ENCODE measurements around the gene IFITM10.

Gene IFITM10

DNA sequence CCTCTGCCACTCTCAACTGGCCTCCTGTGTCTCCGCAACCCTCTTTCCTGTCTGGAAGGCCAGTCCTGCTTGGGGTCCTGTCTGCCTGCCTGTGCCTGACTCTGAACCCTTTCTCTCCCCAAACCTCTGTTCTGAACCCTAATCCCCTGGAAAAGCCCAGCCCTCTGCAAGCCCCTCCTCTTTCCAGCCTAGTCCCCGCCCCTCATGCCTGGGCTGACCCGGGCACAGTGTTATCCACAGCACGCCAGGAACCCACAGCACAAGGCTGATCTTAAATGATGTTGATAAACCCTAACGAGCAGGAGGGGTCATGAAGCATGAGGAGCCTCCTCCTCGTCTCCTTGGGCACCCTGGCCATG, at the start of gene IFITM10:
Gene IFITM10 (minus strand): TSS at position 115 of the 359 bp plus-strand sequence. CDS start 153 bp downstream, outside the sequence.
- DNase-seq, result no peak

DNA sequence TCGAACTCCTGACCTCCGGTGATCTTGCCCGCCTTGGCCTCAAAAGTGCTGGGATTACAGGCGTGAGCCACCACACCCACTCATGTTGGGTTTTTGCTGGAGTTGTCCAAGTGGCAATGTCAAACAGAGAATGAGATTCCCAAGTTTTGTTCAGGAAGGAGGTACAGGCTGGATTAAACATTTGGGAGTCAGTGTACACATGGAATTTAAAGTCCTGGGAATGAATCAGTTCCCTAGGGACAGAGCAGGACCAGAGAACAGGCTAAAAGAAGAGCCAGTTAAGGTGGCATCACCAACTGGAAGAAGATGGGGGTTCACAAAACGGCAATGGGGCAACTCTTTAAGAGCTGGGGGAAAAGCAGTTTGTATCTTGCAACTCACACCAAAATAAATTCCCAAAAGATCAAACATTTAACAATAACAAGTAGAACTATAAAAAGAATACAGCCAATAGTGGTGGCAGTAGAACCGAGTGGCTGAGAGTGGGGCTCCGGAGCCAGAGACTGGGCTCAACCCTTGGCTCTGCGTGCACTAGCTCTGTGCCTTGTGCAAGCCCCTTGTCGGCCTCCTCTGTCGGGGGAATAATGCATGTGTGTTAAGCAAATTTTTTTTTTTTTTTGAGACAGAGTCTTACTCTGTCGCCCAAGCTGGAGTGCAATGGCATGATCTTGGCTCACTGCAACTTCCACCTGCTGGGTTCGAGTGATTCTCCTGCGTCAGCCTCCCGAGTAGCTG, 47.2 kb upstream of the IFITM10 start:
- no peak for DNase-seq

DNA sequence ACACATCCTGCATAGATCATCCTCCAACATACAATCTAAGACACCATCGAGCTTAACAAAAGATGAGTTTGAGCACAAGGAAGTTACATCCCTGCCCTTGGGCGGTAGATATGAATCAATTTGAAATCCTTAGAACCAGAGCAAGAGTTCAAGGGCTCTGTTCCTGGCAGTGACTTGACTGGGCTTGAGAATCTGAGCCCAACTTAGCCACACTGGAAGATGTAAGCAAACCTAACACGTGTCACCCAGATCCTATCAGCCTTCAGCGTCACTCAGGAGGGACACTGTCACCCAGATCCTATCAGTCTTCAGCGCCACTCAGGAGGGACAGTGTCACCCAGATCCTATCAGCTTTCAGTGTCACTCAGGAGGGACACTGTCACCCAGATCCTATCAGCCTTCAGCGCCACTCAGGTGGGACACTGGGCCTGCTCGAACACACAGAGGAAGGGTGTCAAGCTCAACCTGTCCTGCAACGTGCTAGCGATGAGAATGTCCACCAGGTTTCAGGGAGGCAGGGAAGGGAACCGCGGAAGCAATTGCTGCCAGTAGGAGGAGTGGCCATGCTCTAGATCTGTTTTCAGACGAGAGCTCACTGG, 46.1 kb upstream of the IFITM10 start:
- no peak for DNase-seq

DNA sequence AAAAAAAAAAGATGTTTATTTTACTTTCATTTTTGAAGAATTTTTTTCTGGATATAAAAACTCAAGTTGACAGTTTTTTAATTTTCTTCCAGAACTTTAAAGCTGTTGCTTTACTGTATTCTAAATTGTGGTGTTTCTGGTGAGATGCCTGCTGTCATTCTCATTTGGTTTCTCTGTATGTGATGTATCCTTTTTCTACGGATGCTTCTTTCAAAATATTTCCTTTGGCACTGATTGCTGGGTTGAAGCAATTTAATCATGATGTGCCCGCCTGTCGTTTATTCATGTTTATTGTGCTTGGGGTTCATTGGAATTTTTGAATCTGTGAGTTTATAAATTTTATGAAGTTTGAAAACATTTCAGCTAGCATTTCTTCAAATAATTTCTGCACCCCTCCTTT, 42.7 kb upstream of the IFITM10 start:
- no peak for DNase-seq

DNA sequence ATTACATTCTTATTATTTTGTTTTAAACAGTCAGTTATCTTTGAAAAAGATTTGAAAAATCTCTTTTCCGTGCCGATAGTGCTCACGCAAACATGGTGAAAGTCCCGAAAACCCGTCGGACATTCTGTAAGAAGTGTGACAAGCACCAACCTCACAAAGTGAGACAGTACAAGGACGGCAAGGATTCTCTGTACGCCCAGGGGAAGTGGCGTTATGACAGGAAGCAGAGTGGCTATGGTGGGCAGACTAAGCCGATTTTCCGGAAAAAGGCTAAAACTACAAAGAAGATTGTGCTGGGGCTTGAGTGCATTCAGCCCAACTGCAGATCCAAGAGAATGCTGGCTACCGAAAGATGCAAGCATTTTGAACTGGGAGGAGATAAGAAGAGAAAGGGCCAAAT, 42.1 kb upstream of the IFITM10 start:
- DNase-seq, result no peak

DNA sequence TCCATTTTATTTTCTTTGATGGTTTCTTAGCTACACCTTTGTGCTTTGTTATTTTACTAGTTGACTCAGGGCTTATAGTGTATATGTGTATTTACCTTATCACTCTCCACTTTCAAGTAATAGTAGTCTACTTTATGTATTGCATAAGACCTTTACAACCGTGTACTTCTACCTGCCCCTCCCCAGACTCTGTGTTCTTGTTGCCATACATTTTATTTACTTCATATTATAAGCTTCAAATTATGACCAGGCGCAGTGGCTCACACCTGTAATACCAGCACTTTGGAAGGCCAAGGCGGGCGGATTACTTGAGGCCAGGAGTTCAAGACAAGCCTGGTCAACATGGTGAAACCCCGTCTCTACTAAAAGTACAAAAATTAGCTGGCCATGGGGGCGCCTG, 41.5 kb upstream of the IFITM10 start:
- DNase-seq, result no peak

DNA sequence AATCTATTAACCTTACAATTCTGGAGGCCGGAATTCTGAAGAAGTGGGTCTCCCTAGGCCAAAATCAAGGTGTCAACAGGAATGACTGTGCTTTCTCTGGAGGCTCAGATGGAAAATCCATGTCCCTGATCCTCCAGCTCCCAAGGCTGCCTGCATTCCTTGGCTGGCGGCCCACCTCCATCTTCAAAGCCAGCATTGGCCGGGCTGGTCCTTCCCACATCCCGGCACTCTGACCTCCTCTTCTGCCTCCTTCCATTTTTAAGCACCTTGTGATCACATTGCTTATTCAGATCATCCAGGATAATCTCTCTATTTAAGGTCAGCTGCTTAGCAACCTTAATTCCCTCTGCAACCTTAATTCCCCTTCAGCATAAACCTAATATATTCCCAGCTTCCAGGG, 36.1 kb upstream of the IFITM10 start:
- peak in 1 of 2 experiments; percentile 35 for DNase-seq

DNA sequence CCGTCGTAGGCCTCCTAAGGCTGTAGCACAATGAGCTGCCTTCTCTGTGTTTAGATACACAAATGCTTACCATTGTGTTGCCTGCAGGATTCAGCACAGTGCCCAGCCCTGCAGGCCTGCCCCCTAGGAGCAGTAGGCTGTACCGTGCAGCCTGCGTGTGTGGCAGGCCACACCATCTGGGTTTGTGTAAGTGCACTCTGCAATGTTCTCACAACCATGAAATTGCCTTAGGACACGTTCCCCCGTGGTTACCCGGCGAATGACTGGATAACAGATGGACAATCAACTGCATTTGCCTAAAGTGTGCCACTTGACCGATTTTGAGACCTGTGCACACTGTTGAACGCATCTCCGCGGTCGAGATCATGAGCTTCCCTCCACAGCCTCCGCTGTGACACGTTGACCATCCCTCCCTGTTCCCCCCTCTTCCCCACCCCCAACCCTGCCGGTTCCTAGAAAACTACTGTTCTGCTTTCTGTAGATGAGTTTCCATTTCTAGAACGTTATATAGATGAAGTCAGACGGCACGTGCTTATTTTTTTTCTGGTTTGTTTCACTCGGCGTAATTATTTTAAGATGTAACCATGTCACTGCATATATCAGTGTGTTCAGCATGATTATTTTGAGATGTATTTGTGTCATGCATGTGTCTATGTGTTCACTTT, 35.5 kb upstream of the IFITM10 start:
- DNase-seq, result peak; percentile 56 to 80

DNA sequence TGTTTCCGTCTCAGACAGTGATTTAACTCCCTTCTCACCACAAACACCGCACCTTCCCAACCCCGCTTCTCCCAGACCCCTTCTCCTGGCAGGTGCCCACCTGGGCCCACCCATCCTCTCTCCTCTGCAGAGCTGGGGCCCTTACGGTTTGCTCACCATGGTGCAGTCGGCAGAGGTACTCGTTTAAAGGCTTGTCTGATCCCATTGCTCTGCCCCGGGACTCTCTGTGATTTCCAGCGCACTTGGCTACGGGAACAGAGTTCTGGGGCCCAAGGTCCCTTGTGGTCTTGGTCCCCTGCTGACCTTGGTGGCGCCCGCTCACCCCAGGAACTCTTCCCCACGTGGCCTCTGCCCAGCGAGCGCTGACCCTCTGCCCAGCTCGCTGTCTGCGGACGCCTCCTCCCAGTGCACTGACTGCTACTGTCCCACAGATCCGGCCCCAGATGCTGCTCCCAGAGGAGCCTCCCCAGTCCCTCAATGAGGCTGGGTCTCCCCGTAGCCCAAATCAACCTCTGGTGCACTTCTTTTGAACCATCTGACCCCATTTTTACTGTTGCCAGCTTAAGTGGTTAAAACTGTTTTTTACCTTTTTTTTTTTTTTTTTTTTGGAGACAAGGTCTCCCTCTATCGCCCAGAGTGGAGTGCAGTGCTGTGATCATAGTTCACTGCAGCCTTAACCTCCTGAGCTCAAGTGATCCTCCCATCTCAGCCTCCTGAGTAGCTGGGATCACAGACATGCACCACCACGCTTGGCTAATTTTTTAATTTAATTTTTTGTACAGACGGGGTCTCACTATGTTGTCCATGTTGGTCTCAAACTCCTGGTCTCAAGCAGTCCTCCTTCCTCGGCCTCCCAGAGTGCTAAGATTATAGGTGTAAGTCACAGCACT, 34.6 kb upstream of the IFITM10 start:
- no peak for DNase-seq

DNA sequence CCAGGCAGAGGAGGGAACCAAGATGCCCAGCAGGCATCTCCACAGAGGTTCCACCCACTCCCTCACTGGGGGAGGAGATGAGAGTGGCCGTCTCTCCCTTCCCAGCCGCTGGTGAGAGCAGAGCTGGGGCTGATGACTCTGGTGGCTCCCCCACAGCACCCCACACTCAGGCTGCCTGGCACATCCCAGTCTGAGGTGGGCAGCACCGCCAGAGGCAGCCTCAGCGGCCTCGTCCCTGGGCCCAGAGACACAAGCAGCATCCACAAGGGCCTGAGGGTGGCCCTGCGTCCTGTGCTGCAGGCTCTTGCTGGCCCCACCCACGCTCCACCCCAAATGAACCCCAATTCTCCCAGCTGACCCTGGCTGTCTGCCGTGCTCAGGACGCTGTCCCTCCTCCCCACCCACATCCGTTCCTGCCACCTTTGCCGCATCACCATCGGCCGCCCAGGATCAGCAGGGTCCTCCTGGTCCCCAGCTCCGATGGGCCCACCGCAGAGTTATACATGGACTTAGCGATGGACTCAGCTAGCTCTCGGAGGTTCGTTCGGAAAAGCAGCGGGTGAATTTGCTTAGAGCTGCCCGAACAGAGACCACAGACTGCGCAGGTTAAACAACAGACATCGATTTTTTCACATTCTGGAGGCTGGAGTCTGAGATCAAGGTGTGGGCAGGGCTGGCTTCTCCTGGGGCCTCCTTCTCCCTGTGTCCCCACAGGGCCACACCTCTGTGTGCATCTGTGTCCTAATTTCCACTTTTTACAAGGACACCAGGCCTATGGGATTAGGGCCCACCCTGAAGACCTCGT, 33.5 kb upstream of the IFITM10 start:
- no peak for DNase-seq

DNA sequence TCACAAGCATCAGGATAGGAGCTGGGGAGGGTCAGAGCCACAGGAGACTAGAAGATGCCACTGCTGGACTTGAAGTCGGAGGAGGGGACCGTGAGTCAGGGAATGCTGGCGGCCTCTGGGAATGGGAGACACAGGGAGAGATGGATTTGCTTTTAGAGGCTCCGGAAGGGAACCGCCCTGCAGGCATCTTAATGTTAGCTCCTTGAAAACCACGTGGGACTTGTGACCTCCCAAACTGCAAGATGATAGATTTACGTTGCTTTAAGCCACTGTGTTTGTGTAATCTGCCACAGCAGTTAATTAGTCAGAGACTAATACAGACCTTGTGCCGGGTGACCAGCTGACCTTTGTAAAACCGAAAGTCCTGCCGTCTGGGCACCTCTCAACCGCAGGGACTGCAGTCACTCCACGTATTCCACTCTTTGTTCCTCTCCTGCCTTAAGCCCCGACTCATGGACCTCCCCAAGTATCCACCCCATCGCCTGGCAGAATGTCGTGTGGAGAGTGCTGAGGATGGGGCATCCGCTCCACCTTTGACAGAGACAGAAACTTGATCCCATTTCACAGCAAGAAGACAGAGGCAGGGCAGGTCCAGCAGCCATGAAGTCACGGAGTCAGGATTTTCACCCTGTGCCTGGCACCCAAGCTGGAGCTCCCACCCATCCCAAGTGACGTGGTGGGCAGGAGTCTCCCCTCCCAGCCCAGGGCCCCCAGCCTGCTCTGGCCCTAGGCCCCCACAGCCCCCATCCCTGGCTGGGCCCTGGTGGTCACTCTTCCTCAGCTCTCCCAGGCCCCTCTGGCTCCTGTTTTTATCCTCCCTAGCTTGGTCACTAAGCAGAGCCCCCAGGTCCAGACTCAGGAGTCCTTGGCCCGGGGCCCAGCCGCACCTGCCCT, 32.7 kb upstream of the IFITM10 start:
- DNase-seq, result no peak

DNA sequence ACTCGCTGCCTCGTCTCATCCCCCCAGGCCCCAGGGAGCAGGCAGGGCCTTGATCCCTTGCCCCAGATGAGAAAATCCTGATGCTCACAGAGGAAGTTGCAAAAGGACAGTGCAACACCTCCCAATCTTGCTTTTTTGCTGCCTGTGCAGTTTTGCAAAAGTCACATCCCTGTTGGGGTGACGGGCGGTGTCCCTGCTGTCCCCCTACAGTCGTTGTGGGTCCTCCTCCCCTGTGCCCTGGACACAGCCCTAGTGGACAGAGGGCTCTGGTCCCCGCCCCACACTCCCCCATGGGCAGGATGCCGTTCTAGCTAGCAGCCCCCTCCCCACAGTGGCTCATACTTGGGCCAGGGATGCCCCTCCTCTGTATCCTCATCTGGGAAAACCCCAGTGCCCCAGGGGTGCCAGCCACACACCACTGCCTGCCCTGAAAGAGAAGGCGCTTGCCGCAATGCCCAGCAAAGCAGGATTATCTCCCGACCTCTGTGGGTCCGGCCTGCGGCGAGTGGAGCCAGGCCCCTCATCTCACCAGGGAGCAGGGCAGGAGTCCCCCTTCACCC, 31.7 kb upstream of the IFITM10 start:
- DNase-seq, result no peak

DNA sequence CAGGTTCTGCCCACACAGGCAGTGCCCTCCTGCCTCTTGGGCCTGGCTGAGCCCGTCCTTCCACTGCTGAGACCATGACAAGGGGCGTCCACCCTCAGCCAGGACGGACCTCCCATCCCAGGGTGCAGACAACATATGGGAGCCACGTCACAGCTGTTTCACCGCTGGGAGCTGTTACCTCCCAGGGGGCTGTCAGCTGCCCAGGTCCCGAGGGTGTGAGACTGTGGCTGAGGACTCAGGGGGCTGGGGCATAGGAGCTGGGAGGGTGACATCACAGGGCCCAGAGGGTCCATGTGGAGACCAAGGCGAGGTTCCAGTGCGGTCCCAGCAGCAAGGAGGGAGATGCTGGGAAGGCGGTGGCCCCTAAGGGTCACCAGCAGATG, 31.2 kb upstream of the IFITM10 start:
- no peak for DNase-seq

DNA sequence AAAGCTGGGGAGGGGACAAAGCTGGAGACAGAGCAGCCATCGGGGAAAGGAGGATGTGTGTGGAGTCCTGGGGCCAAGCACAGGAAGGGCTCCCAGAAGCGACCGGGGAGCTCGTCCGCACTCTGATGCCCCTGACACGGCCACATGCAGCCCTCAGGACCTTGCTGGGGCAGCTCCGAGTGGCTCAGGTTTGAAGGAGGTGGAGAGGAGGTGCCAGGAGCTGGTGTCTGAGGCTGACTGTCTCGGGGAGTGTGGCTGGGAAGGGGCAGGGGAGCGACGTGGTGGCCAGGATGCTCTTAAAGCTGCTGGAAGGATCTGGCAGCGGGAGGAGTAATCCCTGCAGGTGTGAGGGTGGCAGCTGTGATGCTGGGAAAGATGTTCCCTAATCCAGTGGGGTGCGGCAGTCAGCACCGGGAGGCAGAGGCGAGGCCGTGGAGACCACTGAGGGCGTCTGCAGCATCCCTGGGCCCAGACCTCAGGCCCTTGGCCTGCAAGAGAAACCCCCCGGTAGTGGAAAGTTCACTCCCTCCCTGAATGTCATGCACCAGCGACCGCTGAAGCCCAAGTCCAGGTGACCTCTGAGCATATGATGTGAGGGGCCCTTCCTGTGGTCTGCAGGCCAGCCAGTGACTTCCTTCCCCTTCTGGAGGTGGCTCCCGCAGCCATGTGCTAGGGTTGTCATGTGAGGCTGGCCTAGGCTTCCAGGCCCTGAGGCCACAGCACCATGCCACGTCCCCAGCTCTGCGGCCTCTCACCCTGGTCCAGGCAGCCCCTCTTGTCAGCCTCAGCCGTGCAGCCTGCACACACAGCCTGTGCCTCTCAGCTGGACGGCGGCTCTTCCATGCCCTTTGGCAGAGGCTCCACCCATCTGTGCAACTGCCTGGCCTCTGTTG, 30.6 kb upstream of the IFITM10 start:
- peak in 1 of 2 experiments; percentile 31 for DNase-seq

DNA sequence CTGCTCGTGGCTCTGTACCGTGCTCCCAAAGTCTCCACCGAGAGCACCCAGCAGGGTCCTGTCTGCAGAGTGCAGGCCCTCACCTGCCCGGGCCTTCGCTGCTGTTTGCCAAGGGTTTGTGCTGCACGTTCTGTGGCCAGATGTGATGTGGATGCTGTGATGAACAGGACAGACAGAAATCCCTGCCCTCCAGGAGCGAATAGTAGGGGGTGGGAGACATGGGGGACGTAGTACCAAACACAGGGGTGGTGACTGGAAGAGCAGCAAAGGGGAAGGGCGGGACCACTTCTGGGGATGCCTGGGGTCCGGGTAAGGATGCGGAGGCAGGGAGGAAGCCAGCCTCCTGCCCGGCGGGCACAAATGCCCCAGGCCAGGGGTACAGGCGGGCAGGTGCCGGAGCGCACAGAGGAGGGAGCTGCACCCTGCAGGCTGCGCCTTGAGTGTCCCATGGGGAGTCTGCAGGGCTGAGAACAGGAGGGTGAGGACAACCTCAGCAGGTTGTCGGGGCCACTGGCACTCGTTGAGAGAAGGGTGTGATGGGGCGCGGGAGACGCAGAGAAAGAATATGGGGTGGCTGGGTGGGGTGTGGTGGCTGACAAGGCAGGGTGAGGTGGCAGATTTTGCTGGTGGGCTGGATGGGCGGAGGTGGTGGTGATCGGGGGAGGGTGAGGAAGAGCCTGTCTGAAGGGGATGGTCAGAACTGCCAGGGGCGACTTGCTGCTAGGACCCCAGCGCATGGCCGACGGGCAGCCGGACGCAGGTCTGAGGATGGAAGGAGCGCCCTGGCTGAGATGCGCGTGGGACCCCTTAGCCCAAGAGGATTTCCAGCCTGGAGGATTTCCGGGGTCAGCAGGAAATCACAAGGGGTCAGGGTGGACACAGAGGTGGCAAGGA, 29.7 kb upstream of the IFITM10 start:
- DNase-seq, result no peak

DNA sequence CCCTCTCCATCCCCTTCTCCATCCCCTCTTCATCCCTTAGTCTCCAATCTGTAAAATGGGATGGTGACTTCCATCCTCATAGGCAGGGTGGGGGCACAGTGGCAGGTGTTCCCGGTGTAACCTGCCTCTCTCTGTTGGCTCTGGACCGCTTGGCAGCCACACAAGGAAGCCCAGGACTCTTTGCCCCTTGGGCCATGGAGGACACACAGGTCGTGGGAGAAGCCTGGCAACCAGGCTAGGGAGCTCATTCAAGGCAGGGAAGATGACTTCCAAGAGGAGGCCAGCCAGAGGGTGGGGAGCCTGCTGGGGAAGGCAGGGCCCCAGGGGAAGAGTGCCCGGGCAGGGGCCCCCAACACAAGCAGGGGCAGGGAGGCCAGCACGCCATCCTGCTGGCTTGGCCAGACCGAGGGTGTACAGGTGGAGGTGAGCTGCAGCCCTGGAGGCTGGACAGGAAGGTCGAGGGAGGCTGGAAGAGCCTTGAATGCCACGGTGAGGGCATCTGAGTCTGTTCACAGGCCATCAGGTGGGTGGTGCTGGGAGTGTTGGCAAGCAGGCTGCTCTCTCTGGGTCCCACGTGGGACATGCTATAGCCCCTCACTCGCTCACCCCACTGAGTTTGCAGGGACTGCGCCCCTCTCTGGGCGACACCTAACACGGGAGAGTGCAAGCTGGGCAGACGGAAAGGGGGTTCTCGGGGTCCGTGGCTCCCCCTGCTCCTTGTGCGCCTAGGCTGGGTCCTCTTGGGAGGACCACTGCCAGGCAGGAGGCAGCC, 28.8 kb upstream of the IFITM10 start:
- no peak for DNase-seq

DNA sequence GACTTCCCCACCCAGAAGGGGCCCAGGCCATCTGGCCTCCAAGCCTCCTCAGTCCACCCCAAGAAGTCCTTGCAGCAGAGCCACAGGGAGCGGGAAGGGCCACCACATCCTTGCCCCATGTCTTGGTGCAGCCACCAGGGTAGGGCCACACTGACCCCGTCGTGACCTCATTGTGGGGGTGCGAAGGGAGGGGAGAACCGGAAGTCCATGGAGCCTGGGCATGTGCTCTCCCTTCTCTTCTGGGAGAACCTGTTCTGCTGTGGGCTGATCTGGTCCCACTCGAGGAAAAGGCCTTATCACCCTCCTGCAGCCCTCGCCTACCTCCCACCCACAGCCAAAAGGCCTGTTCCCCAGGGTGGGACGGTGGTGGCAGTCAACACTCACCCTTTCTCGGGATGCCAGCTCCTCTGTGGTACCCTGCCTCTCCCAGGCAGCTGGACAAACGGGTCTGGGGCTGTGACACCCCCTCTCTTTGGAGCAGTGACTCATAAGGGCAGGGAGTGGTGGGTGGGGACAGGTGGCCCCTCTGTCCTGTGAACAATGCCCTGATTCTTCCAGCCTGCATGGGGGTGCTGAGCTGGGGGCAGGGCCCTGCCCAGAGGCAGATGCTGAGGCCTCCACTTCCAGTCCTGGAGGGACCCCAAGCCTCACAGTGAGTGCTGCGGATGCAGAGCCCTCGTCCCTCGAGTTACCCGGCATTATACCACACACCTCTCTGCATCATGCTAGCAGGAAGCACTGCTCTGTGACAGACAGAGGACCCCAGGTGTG, 27.9 kb upstream of the IFITM10 start:
- no peak for DNase-seq

All from NCI-H524 (cell line).